Small intestine (tissue), 7 donors: ENCODE results near the gene LMNTD2. TPM values are rescaled to one million over a fixed set of nuclear protein-coding genes. Genes with fewer than 3 reads are reported as not detected.
A peak's percentile ranks its signal among the peaks of the same experiment; 100 is the strongest.

Experiments used
- DNase-seq, 2 donors: peaks; one replicate each; pipeline versions ENCODE4 v3.0.0 to v3.0.0-alpha.2; 2013
- FAIRE-seq: peaks from 2 replicates; lab custom pipeline; 2012; peaks lifted over from hg19 to GRCh38; lab: Jason Lieb, UNC
- H3K27ac ChIP-seq, 3 donors: one replicate each; pipeline ENCODE4 v1.5.1; 2013; ENCODE audit warnings: low read length in 2 of 3, mild to moderate bottlenecking in 2 of 3, control low read depth in 1 of 3, inconsistent platforms in 1 of 3, low read depth in 1 of 3, moderate library complexity in 1 of 3
- H3K27me3 ChIP-seq, 3 donors: one replicate each; pipeline ENCODE4 v1.6.1; 2013; ENCODE audit warnings: low read length in 3 of 3, inconsistent platforms in 1 of 3; ENCODE audit not compliant: control insufficient read depth in 3 of 3, insufficient read depth in 3 of 3
- H3K36me3 ChIP-seq, 3 donors: one replicate each; pipeline ENCODE4 v1.6.1; 2013; ENCODE audit warnings: low read length in 3 of 3, inconsistent platforms in 1 of 3, low read depth in 1 of 3, mild to moderate bottlenecking in 1 of 3, moderate library complexity in 1 of 3; ENCODE audit not compliant: control insufficient read depth in 3 of 3, insufficient read depth in 2 of 3
- H3K4me1 ChIP-seq, 3 donors: one replicate each; pipeline ENCODE4 v1.6.1; 2013; ENCODE audit warnings: low read length in 2 of 3, inconsistent platforms in 1 of 3, low read depth in 1 of 3, mild to moderate bottlenecking in 1 of 3, moderate library complexity in 1 of 3; ENCODE audit not compliant: control insufficient read depth in 3 of 3, insufficient read depth in 2 of 3
- H3K4me3 ChIP-seq, 3 donors: one replicate each; pipeline ENCODE4 v1.5.1; 2013; ENCODE audit warnings: low read length in 3 of 3, control low read depth in 1 of 3, inconsistent platforms in 1 of 3, low read depth in 1 of 3, mild to moderate bottlenecking in 1 of 3, moderate library complexity in 1 of 3
- H3K9me3 ChIP-seq, 2 donors: one replicate each; pipeline ENCODE4 v1.6.1; 2013; ENCODE audit warnings: low read depth in 1 of 2, low read length in 1 of 2; ENCODE audit not compliant: control insufficient read depth in 2 of 2, insufficient read depth in 1 of 2
- WGBS, 3 donors: extraction: QIAGEN DNeasy Blood & Tissue Kit; methylation state at CpG; one replicate each; pipeline ENCODE4 v1.1.7; 2013; 5-methylcytosine and 5-hydroxymethylcytosine counted together
- polyA plus RNA-seq, 4 donors: library from polyadenylated mRNA; stranded (reverse) in 3 of 4; unstranded in 1 of 4; fragments of 200-250 nt in 3 of 4; fragments of 120-200 nt in 1 of 4; gene quantifications; one replicate each; pipeline versions ENCODE4 v1.2.1 to v1.2.3, GENCODE V29; 2013
- donor health status: healthy with polysubstance abuse.
- donor health status: control.
- donor health status: control.
- donor health status: Bipolar disorder and iron deficiency.
- donor health status: healthy.

LMNTD2 gene
- polyA plus RNA-seq, 4 donors: 4.7 to 26.4 (median 11.9) TPM

- H3K27ac ChIP-seq: no peak overlapping the region
These were observed 47.6 kb downstream of the LMNTD2 start for GRCh38 chr11:512761-513595.

GRCh38 chr11:508956-509355 is 51.6 kb downstream of the LMNTD2 start:
- no peak overlapping the region for H3K4me3 ChIP-seq
- no peak for FAIRE-seq
- H3K36me3 ChIP-seq: peaks cover 0 to 46% (median 3%) of the 10 kb centered on the region in 3 donors
- no peaks in the 10 kb centered on the region for H3K27me3 ChIP-seq
- H3K9me3 ChIP-seq: no peaks in the 10 kb centered on the region
- DNase-seq: no peak
- no peak overlapping the region for H3K27ac ChIP-seq
- WGBS, 3 donors: 83 to 95% (median 92%) methylated on average over 5 of the region's 5 CpGs
- peaks cover 3 to 23% (median 7%) of the 10 kb centered on the region in 3 donors for H3K4me1 ChIP-seq

More at GRCh38 chr11:512761-513595, 47.6 kb downstream of the LMNTD2 start:
- DNase-seq: no peak
- Histone ChIP-seq H3K4me3 (no peak overlapping the region), H3K27me3 (no peaks in the 10 kb centered on the region), H3K36me3 (peaks cover 0 to 57% (median 3%) of the 10 kb centered on the region in 3 donors), H3K4me1 (no peaks in the 10 kb centered on the region), H3K9me3 (peaks cover 0 to 19% of the 10 kb centered on the region in 2 donors)
- 91 to 93% (median 93%) methylated on average over 29 of the region's 29 CpGs for WGBS, 3 donors
- no peak for FAIRE-seq

GRCh38 chr11:507727-508515 is 52.6 kb downstream of the LMNTD2 start:
- Histone ChIP-seq H3K4me1 (peaks cover 3 to 26% (median 7%) of the 10 kb centered on the region in 3 donors), H3K27ac (peak overlapping the region; percentile 11 to 56 (median 38)), H3K27me3 (no peaks in the 10 kb centered on the region), H3K36me3 (peaks cover 0 to 40% (median 3%) of the 10 kb centered on the region in 3 donors), H3K4me3 (peak overlapping the region; percentile 34 to 65 (median 45)), H3K9me3 (no peaks in the 10 kb centered on the region)
- WGBS, 3 donors: 42 to 59% (median 57%) methylated on average over 43 to 45 of the region's 45 CpGs
- FAIRE-seq (no peak), DNase-seq (no peak)

GRCh38 chr11:506995-507726 is 53.4 kb downstream of the LMNTD2 start, which contains the start of gene RNH1:
RNH1 (minus strand) TSS chr11:507242; CDS start chr11:502162, 5,080 bp downstream.
- DNase-seq (peak; percentile 95), FAIRE-seq (no peak)
- Histone ChIP-seq H3K9me3 (no peaks in the 10 kb centered on the region), H3K27me3 (no peaks in the 10 kb centered on the region), H3K27ac (peak within 1 kb of the TSS; percentile 98 to 100 (median 99)), H3K4me3 (peak within 1 kb of the TSS; percentile 65 to 79 (median 65)), H3K36me3 (peaks cover 0 to 46% (median 3%) of the 10 kb centered on the region in 3 donors), H3K4me1 (peaks cover 3 to 26% (median 7%) of the 10 kb centered on the region in 3 donors)
- WGBS, 3 donors: 1 to 3% (median 1%) methylated on average over 47 to 93 of the region's 93 CpGs

- 0% methylated on average over 53 to 71 of the region's 71 CpGs for WGBS, 3 donors
- Histone ChIP-seq H3K27ac (peak overlapping the region; percentile 98 to 100 (median 99)), H3K4me3 (peak overlapping the region; percentile 65 to 79 (median 65)), H3K27me3 (no peaks in the 10 kb centered on the region), H3K4me1 (peaks cover 3 to 26% (median 7%) of the 10 kb centered on the region in 3 donors), H3K9me3 (no peaks in the 10 kb centered on the region), H3K36me3 (peaks cover 0 to 49% (median 2%) of the 10 kb centered on the region in 3 donors)
- FAIRE-seq (no peak), DNase-seq (peak; percentile 96 to 99)
These were observed 54.1 kb downstream of the LMNTD2 start for GRCh38 chr11:506238-506994.

- Histone ChIP-seq H3K9me3 (no peaks in the 10 kb centered on the region), H3K27me3 (no peaks in the 10 kb centered on the region), H3K36me3 (peaks cover 0 to 51% (median 2%) of the 10 kb centered on the region in 3 donors), H3K4me3 (peak overlapping the region in 2 of 3 donors; percentile 39 to 51), H3K27ac (peak overlapping the region in 1 of 3 donors; percentile 68), H3K4me1 (peaks cover 3 to 26% (median 7%) of the 10 kb centered on the region in 3 donors)
- WGBS, 3 donors: 71 to 79% (median 75%) methylated on average over 7 of the region's 7 CpGs
- no peak for FAIRE-seq
- no peak for DNase-seq
These were observed 55.6 kb downstream of the LMNTD2 start for GRCh38 chr11:504994-505344.
